Mesothelial cell of epicardium (in vitro differentiated cells): ENCODE results near the gene DACH1. TPM values are rescaled to one million over a fixed set of nuclear protein-coding genes. Genes with fewer than 3 reads are reported as not detected.
A peak's percentile ranks its signal among the peaks of the same experiment; 100 is the strongest.

Source experiments
- DNase-seq, 2 experiments: peaks; one replicate each; pipeline ENCODE4 v3.0.0; 2021; ENCODE audit warnings: low spot score in 2 of 2; ENCODE audit not compliant: unreplicated experiment in 2 of 2
- H3K27ac Mint-ChIP-seq: 2 replicates; pipeline ENCODE4 v1.8.0; 2021; ENCODE audit warnings: mixed read lengths
- H3K27me3 Mint-ChIP-seq: 2 replicates; pipeline ENCODE4 v1.8.0; 2021; ENCODE audit warnings: low read depth, mixed read lengths
- H3K36me3 Mint-ChIP-seq: 2 replicates; pipeline ENCODE4 v1.8.0; 2021; ENCODE audit warnings: mixed read lengths
- H3K4me1 Mint-ChIP-seq: 2 replicates; pipeline ENCODE4 v1.8.0; 2021; ENCODE audit warnings: mixed read lengths
- H3K4me3 Mint-ChIP-seq: 2 replicates; pipeline ENCODE4 v1.8.0; 2021; ENCODE audit warnings: mild to moderate bottlenecking, moderate library complexity, mixed read lengths
- H3K9me3 Mint-ChIP-seq: 2 replicates; pipeline ENCODE4 v1.8.0; 2021; ENCODE audit warnings: mixed read lengths
- CTCF ChIP-seq: fragments of 200-600 bp; sonication (generic); IDR thresholded peaks from one replicate; pipeline ENCODE4 v1.5.0; 2021; ENCODE audit warnings: antibody characterized with exemption; ENCODE audit not compliant: unreplicated experiment
- total RNA-seq: library from RNA; stranded (reverse); gene quantifications from 3 replicates; pipeline ENCODE4 v1.2.1, GENCODE V29; 2021

Gene DACH1
- total RNA-seq, 1 donor from 2014 or later, result 69.0 TPM

DNA sequence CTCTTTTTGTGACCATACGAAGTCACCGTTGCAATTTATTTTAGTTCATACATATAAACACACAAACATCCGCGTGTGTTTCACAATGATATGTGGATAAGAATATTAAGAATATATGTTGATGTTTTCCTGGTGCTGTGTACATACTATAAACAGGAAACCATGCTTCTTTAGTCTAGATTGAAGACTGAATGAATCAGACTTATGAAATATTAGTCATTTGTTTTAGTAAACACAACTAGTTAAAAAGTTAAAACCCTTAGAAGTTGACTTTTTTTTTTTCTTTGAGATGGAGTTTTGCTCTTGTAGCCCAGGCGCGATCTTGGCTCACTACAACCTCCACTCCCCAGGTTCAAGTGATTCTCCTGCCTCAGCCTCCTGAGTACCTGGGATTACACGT, 257.7 kb downstream of the DACH1 start:
- Mint-ChIP-seq H3K27ac (no peak overlapping the region), H3K4me3 (no peak overlapping the region), H3K36me3 (peaks cover 6% of the 10 kb centered on the region), H3K9me3 (peaks cover 3% of the 10 kb centered on the region), H3K27me3 (no peaks in the 10 kb centered on the region), H3K4me1 (peaks cover 35% of the 10 kb centered on the region)
- no peak for DNase-seq
- no peak for TF ChIP-seq CTCF

GRCh38 chr13:71607575-71607974, 259.4 kb downstream of the DACH1 start:
- DNase-seq, result no peak
- H3K9me3 Mint-ChIP-seq, result peaks cover 3% of the 10 kb centered on the region
- no peaks in the 10 kb centered on the region for H3K27me3 Mint-ChIP-seq
- TF ChIP-seq CTCF, result no peak
- H3K27ac Mint-ChIP-seq, result peak overlapping the region; percentile 25
- H3K36me3 Mint-ChIP-seq, result no peaks in the 10 kb centered on the region
- H3K4me3 Mint-ChIP-seq, result no peak overlapping the region
- peaks cover 28% of the 10 kb centered on the region for H3K4me1 Mint-ChIP-seq

- Mint-ChIP-seq H3K27ac (peak overlapping the region; percentile 12), H3K4me1 (peaks cover 29% of the 10 kb centered on the region), H3K36me3 (no peaks in the 10 kb centered on the region), H3K27me3 (no peaks in the 10 kb centered on the region), H3K4me3 (no peak overlapping the region), H3K9me3 (peaks cover 3% of the 10 kb centered on the region)
- no peak for DNase-seq
- TF ChIP-seq CTCF, result no peak
Measured at GRCh38 chr13:71606818-71607217, 260.2 kb downstream of the DACH1 start.

DNA sequence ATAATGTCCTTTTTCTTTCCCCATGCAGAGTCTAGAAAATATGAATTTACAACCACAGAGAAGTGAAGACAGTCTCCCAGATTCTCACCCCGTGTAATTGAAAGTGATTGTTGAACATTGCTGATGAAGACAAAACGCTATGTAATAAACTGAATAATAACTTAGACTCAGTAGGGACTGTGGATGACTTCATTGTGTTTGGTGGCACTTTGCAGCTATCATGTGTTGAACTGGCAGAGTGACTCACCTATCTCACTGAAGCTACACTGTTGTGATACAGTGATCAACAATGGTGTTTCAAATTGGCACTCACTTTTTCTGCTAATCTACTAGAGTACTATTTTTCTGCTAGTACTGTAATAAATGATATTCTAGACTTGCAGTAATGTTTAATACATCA, 261.3 kb downstream of the DACH1 start:
- Mint-ChIP-seq H3K4me3 (no peak overlapping the region), H3K27me3 (no peaks in the 10 kb centered on the region), H3K4me1 (peaks cover 20% of the 10 kb centered on the region), H3K27ac (no peak overlapping the region), H3K36me3 (no peaks in the 10 kb centered on the region), H3K9me3 (peaks cover 3% of the 10 kb centered on the region)
- no peak for DNase-seq
- TF ChIP-seq CTCF, result no peak

DNA sequence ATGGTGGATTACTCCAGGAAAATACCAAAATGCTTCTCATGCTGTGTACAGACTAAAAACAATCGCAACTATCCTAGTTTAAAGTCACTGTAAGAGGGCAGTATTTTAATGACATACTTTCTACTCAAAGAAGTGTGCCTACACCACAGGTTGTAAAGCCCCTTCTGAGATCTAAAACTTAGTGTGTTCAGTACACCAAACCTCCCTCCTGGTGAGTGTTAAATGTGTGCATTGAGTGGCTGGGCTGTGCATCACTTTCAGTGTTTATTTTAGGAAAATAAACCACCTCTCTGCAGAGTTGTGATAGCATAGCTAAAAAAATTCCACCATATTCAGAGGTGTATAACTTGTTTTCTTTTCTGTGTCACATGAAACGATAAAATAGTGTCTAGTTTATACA, 263.7 kb downstream of the DACH1 start:
- Mint-ChIP-seq H3K9me3 (peaks cover 3% of the 10 kb centered on the region), H3K36me3 (peaks cover 3% of the 10 kb centered on the region), H3K27me3 (no peaks in the 10 kb centered on the region), H3K27ac (no peak overlapping the region), H3K4me1 (peaks cover 11% of the 10 kb centered on the region), H3K4me3 (no peak overlapping the region)
- DNase-seq, result no peak
- no peak for TF ChIP-seq CTCF

DNA sequence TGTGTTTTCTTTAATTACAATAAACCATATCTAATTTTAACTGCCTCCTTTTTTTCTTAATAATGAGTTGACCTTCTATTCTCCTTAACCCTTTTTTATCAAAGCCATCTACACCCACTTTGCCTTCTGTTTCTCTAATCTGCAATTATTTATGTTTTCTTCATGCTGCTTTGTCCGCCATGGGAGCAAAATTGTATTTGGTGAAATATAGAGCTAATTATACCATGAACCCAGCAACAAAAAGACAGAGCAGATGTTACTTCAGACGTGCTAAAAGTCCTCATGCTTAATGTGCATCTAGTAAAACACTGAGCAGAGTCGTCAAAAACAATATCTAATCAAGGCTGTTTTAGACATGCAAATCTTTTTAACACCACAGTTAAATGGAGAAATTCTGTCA, 264.7 kb downstream of the DACH1 start:
- Mint-ChIP-seq H3K4me3 (no peak overlapping the region), H3K27me3 (no peaks in the 10 kb centered on the region), H3K36me3 (peaks cover 4% of the 10 kb centered on the region), H3K9me3 (peaks cover 3% of the 10 kb centered on the region), H3K4me1 (peaks cover 11% of the 10 kb centered on the region), H3K27ac (no peak overlapping the region)
- no peak for DNase-seq
- TF ChIP-seq CTCF, result no peak
